Measurements from ENCODE around the gene HIF3A. TPM values are rescaled to one million over a fixed set of nuclear protein-coding genes. Genes with fewer than 3 reads are reported as not detected.

The HIF3A gene
- total and polyA plus RNA-seq, 2 of the 4 experiments (the other 2 are of a cell fraction) = 0.02 TPM; not detected in 1

DNA sequence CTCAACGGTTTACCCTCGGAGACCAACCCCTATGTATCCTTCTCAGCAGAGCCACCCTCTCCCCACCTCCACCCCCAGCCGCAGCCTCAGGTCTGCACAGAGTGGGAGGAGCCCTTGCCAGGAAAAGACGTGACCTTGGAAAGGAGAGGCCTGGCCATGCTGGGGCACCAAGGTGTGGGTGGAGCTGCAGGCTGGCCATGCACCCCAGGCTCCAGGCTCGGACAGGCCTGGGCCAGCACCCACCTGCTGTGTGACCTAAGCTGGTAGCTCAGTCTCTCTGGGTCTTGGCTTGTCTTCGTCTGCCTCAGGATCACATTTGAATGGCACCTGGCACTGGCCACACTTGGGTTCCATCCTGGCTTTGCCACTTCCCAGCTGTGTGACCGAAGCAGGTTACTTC is 87.0 kb downstream of the HIF3A start:
- Histone ChIP-seq H3K18ac (ENCODE audit: low read depth, low read length) (no peak overlapping the region), H2BK120ac (ENCODE audit: low read depth, low read length) (no peak overlapping the region), H3K23ac (ENCODE audit: low read depth, low read length) (no peak overlapping the region), H2BK20ac (ENCODE audit: low read depth, low read length) (no peak overlapping the region), H2AK5ac (ENCODE audit: low read depth, low read length) (no peak overlapping the region), H3K4me2 (ENCODE audit: low read depth, low read length) (no peak overlapping the region), H4K8ac (ENCODE audit: low read depth in 2 of 2, low read length in 2 of 2) (no peak overlapping the region), H4K20me1 (ENCODE audit: insufficient read depth, low read length) (no peaks in the 10 kb centered on the region; the same call in 1 of the 2 replicates), H3K4me1 (ENCODE audit: control insufficient read depth, insufficient read depth, low read length) (no peaks in the 10 kb centered on the region), H2AK9ac (replicated peaks; ENCODE audit: low read depth, low read length, poor library complexity) (no peak overlapping the region), H3K9me3 (ENCODE audit: control insufficient read depth, insufficient read depth, low read length) (no peaks in the 10 kb centered on the region), H3K79me1 (ENCODE audit: low read depth in 1 of 2, low read length in 2 of 2) (peaks cover 11 to 44% of the 10 kb centered on the region in 2 experiments), H4K91ac (ENCODE audit: insufficient read depth, low read depth, low read length) (no peak overlapping the region), H3K14ac (replicated peaks; ENCODE audit: low read depth, low read length) (no peak overlapping the region), H2BK5ac (ENCODE audit: low read depth, low read length, poor library complexity, severe bottlenecking) (no peak overlapping the region), H3K56ac (ENCODE audit: extremely low read depth, insufficient read depth, low read length) (no peak overlapping the region), H4K5ac (ENCODE audit: low read depth, low read length) (no peak overlapping the region), H2AFZ (replicated peaks; ENCODE audit: low read length, poor library complexity) (no peak overlapping the region), H2BK15ac (ENCODE audit: low read depth, low read length) (no peak overlapping the region), H3K27ac (ENCODE audit: insufficient read depth, low read length) (no peak overlapping the region), H3K4me3 (ENCODE audit: insufficient read depth, low read depth, low read length) (no peak overlapping the region), H3K36me3 (ENCODE audit: control insufficient read depth, insufficient read depth, low read length) (peaks cover 33% of the 10 kb centered on the region), H3K9me1 (ENCODE audit: insufficient read depth, low read length) (peaks cover 5% of the 10 kb centered on the region; the same call in 1 of the 2 replicates), H3K9ac (ENCODE audit: low read depth, low read length) (no peak overlapping the region), H3K4ac (ENCODE audit: low read depth, low read length) (no peak overlapping the region), H3K27me3 (ENCODE audit: control insufficient read depth, insufficient read depth, low read length) (no peaks in the 10 kb centered on the region)
- DNase-seq (no peak), ATAC-seq (ENCODE audit: low read depth) (no peak)
- no TSS peak for BruUV-seq (replicated peaks)
- dilution Hi-C loops (cut with HindIII; ENCODE audit: low sequenced_read_pairs, unreplicated experiment) = no loop called here
- no peak for TF ChIP-seq CTCF (conservative IDR thresholded peaks at IDR 0.05; ENCODE audit: low read depth, low read length)
- TF ChIP-seq MAFK (IDR thresholded peaks at IDR 0.05; ENCODE audit: low read depth, low read length) = no peak
- no peak for TF ChIP-seq CHD1 (IDR thresholded peaks at IDR 0.05; ENCODE audit: low read depth, low read length)
- no peak for TF ChIP-seq RFX5 (IDR thresholded peaks at IDR 0.05; ENCODE audit: low read depth, low read length)
- TF ChIP-seq POLR2A (IDR thresholded peaks at IDR 0.05; ENCODE audit: low read depth, low read length) = no peak
- TF ChIP-seq MXI1 (IDR thresholded peaks at IDR 0.05; ENCODE audit: borderline replicate concordance, low read depth, low read length) = no peak
- TF ChIP-seq FOS (IDR thresholded peaks at IDR 0.05; ENCODE audit: low read depth, low read length) = no peak
- in situ Hi-C loops (cut with MboI; ENCODE audit: low sequenced_read_pairs) = loop anchor here (10.0 kb wide), 1 partner anchor 99 kb away; no protein-coding TSS in a partner anchor
- ChIA-PET POLR2A (ENCODE audit: unreplicated experiment) (no interaction called here), CTCF (no interaction called here)
- WGBS, 2 experiments (ENCODE audit: extremely low coverage in 2 of 2, insufficient read length in 1 of 2) = 88% methylated on average over 2 of the region's 7 CpGs; no CpG with 5 or more reads in 1 of the 2 experiments
- intact Hi-C loops (cut with micrococcal nuclease) = no loop called here
